ENCODE results near the gene ABCF3.

The ABCF3 gene

DNA sequence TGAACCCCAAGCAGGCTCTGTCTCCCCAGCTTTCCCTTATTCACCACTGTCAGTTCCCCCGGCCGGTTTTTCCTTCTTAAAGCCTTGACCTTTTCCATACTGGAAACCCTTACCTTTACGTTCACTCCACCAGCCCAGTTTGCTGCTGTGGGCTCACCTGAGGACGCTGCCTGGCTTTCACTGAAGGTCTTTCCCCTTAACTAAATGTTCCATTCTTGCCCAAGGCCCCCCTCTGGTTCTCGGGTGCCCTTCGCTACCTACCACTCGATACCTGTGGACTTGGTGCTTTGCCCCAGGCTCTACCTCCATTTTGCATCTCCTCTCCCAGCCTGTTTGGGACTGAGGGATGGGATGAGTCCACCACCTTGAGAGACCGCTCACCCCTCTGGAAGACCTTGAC, 10.5 kb upstream of the ABCF3 start:
- Histone ChIP-seq H2BK5ac (ENCODE audit: low read length) (no peak overlapping the region), H3K9ac (ENCODE audit: low read depth, low read length, poor library complexity) (peak overlapping the region; percentile 99), H2AFZ (ENCODE audit: low read length) (no peak overlapping the region), H3K23ac (ENCODE audit: low read depth, low read length, poor library complexity) (no peak overlapping the region), H2BK12ac (ENCODE audit: low read length) (no peak overlapping the region), H3K4me3 (ENCODE audit: low read length in 2 of 2) (peak overlapping the region; percentile 99), H3K36me3 (replicated peaks in 1 of 2; ENCODE audit: control insufficient read depth in 2 of 2, insufficient read depth in 2 of 2, low read length in 2 of 2) (peaks cover 40 to 64% of the 10 kb centered on the region in 2 donors), H3K14ac (ENCODE audit: low read length) (peak overlapping the region; percentile 98), H3K4me1 (ENCODE audit: control insufficient read depth in 2 of 2, insufficient read depth in 1 of 2, low read depth in 1 of 2, low read length in 2 of 2) (peaks cover 15 to 18% of the 10 kb centered on the region in 2 donors), H3K27me3 (ENCODE audit: control insufficient read depth in 3 of 3, insufficient read depth in 3 of 3, low read depth in 1 of 3, low read length in 3 of 3) (no peaks in the 10 kb centered on the region), H3K9me3 (replicated peaks in 1 of 2; ENCODE audit: control insufficient read depth in 2 of 2, insufficient read depth in 1 of 2, low read depth in 1 of 2, low read length in 2 of 2) (no peaks in the 10 kb centered on the region), H3K79me1 (ENCODE audit: low read depth, low read length) (peaks cover 9% of the 10 kb centered on the region), H3K4ac (ENCODE audit: low read length) (no peak overlapping the region), H2AK5ac (ENCODE audit: low read depth, low read length) (peak overlapping the region; percentile 85), H3K18ac (ENCODE audit: low read length) (peak overlapping the region; percentile 99), H2BK120ac (ENCODE audit: low read depth, low read length) (peak overlapping the region; percentile 38), H4K8ac (ENCODE audit: low read depth, low read length) (no peak overlapping the region), H2BK15ac (ENCODE audit: low read length) (no peak overlapping the region), H3K4me2 (ENCODE audit: insufficient read depth, low read length, poor library complexity, severe bottlenecking) (peak overlapping the region; percentile 92), H4K91ac (ENCODE audit: low read depth, low read length, poor library complexity) (no peak overlapping the region), H3K27ac (replicated peaks; ENCODE audit: low read length) (peak overlapping the region; percentile 32)
- no CpG with 5 or more reads among the region's 8 CpGs for WGBS, 2 donors (ENCODE audit: extremely low coverage in 2 of 2, insufficient read length in 2 of 2, insufficient replicate concordance in 1 of 2)
- no peak for DNase-seq (ENCODE audit: low spot score)

DNA sequence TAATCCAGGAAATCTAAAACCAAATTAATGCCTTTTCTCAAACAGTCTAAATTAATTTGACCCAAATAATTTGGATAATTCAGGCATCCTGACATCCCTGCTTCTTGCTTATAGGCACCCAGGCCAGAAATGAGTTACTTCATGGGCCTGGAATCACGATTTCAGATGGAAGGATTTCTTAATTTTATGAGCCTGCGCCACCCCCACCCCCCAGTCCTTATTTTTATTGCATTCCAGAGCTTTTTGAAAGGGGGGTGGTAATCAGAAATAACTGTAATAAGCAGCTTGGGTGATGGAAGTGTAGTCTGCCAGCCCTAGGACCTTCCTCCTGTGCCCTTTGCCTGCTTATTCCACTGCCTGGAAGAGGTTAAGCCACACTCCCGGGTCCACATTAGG, 10.0 kb upstream of the ABCF3 start:
- no peak overlapping the region for H2BK15ac ChIP-seq (ENCODE audit: low read length)
- H3K4me3 ChIP-seq (ENCODE audit: low read length in 2 of 2), result peak overlapping the region; percentile 62 to 99
- H3K4me2 ChIP-seq (ENCODE audit: insufficient read depth, low read length, poor library complexity, severe bottlenecking), result peak overlapping the region; percentile 92
- no peak overlapping the region for H3K4ac ChIP-seq (ENCODE audit: low read length)
- DNase-seq (ENCODE audit: low spot score), result no peak
- no peak overlapping the region for H3K18ac ChIP-seq (ENCODE audit: low read length)
- peak overlapping the region; percentile 88 for H3K27ac ChIP-seq (replicated peaks; ENCODE audit: low read length)
- no peak overlapping the region for H2BK12ac ChIP-seq (ENCODE audit: low read length)
- no peaks in the 10 kb centered on the region for H3K27me3 ChIP-seq (ENCODE audit: control insufficient read depth in 3 of 3, insufficient read depth in 3 of 3, low read depth in 1 of 3, low read length in 3 of 3)
- H3K36me3 ChIP-seq (replicated peaks in 1 of 2; ENCODE audit: control insufficient read depth in 2 of 2, insufficient read depth in 2 of 2, low read length in 2 of 2), result peaks cover 41 to 64% of the 10 kb centered on the region in 2 donors
- H3K79me1 ChIP-seq (ENCODE audit: low read depth, low read length), result peaks cover 9% of the 10 kb centered on the region
- no peak overlapping the region for H3K14ac ChIP-seq (ENCODE audit: low read length)
- H2AK5ac ChIP-seq (ENCODE audit: low read depth, low read length), result no peak overlapping the region
- H4K91ac ChIP-seq (ENCODE audit: low read depth, low read length, poor library complexity), result no peak overlapping the region
- H3K9ac ChIP-seq (ENCODE audit: low read depth, low read length, poor library complexity), result peak overlapping the region; percentile 5
- H2BK120ac ChIP-seq (ENCODE audit: low read depth, low read length), result no peak overlapping the region
- no peak overlapping the region for H4K8ac ChIP-seq (ENCODE audit: low read depth, low read length)
- peaks cover 15 to 18% of the 10 kb centered on the region in 2 donors for H3K4me1 ChIP-seq (ENCODE audit: control insufficient read depth in 2 of 2, insufficient read depth in 1 of 2, low read depth in 1 of 2, low read length in 2 of 2)
- WGBS, 2 donors (ENCODE audit: extremely low coverage in 2 of 2, insufficient read length in 2 of 2, insufficient replicate concordance in 1 of 2), result no CpG with 5 or more reads among the region's 3 CpGs
- no peaks in the 10 kb centered on the region for H3K9me3 ChIP-seq (replicated peaks in 1 of 2; ENCODE audit: control insufficient read depth in 2 of 2, insufficient read depth in 1 of 2, low read depth in 1 of 2, low read length in 2 of 2)
- H3K23ac ChIP-seq (ENCODE audit: low read depth, low read length, poor library complexity), result no peak overlapping the region
- H2AFZ ChIP-seq (ENCODE audit: low read length), result peak overlapping the region; percentile 79
- H2BK5ac ChIP-seq (ENCODE audit: low read length), result no peak overlapping the region

DNA sequence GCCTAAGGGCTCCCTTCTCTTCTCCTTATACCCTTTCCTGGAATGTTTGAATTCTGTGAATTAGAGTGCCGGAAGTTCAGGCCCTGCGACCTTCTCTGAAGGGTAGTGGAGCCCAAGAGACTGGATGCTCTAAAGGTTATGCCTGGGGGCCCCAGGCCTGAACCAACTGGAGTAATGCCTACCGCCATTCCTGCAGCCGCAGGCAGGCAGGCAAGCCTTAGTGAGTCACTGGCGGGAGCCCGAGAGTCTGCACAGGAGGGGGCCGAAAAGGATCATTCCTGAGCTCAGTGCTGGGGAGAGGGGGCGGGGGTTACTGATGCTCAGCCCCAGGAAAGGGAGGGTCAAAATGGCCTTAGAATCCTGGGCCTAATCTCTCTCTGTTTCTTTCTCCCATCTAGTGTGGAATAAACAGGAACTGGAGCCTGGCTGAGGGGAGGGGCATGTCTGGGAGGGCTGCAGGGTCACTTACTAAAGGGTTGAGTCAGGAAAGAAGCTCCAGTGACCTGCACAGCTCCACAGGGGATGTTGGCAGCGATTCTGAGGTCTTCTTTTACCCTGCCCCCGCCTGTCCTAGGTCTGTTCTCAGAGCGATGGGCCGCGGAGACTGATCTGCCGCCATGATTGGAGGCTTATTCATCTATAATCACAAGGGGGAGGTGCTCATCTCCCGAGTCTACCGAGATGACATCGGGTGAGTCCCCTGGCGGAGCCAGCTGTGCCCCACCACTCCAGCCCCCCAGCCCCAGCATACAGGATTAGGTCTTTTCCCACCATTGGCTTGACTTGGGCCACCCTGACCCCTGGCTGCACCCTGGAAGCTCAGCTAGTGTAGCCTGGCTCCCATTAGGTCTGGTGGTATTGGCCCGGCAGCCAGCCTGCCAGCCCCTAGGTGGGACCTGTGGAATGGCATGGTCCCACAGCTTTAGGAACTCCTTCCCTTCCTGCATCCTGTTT, 9.3 kb upstream of the ABCF3 start:
- H2BK15ac ChIP-seq (ENCODE audit: low read length), result no peak overlapping the region
- H3K9ac ChIP-seq (ENCODE audit: low read depth, low read length, poor library complexity), result peak overlapping the region; percentile 32
- no CpG with 5 or more reads among the region's 19 CpGs for WGBS, 2 donors (ENCODE audit: extremely low coverage in 2 of 2, insufficient read length in 2 of 2, insufficient replicate concordance in 1 of 2)
- no peak overlapping the region for H4K91ac ChIP-seq (ENCODE audit: low read depth, low read length, poor library complexity)
- no peak overlapping the region for H3K23ac ChIP-seq (ENCODE audit: low read depth, low read length, poor library complexity)
- H3K36me3 ChIP-seq (replicated peaks in 1 of 2; ENCODE audit: control insufficient read depth in 2 of 2, insufficient read depth in 2 of 2, low read length in 2 of 2), result peaks cover 42 to 64% of the 10 kb centered on the region in 2 donors
- no peak overlapping the region for H2BK120ac ChIP-seq (ENCODE audit: low read depth, low read length)
- H3K4me3 ChIP-seq (ENCODE audit: low read length in 2 of 2), result peak overlapping the region; percentile 62 to 99
- H3K18ac ChIP-seq (ENCODE audit: low read length), result peak overlapping the region; percentile 94
- H3K4me2 ChIP-seq (ENCODE audit: insufficient read depth, low read length, poor library complexity, severe bottlenecking), result peak overlapping the region; percentile 92
- H3K4me1 ChIP-seq (ENCODE audit: control insufficient read depth in 2 of 2, insufficient read depth in 1 of 2, low read depth in 1 of 2, low read length in 2 of 2), result peaks cover 15 to 18% of the 10 kb centered on the region in 2 donors
- peak overlapping the region; percentile 36 for H2AK5ac ChIP-seq (ENCODE audit: low read depth, low read length)
- DNase-seq (ENCODE audit: low spot score), result peak; percentile 87
- no peak overlapping the region for H2BK5ac ChIP-seq (ENCODE audit: low read length)
- no peak overlapping the region for H3K14ac ChIP-seq (ENCODE audit: low read length)
- peak overlapping the region; percentile 88 for H3K27ac ChIP-seq (replicated peaks; ENCODE audit: low read length)
- no peaks in the 10 kb centered on the region for H3K9me3 ChIP-seq (replicated peaks in 1 of 2; ENCODE audit: control insufficient read depth in 2 of 2, insufficient read depth in 1 of 2, low read depth in 1 of 2, low read length in 2 of 2)
- H3K79me1 ChIP-seq (ENCODE audit: low read depth, low read length), result peaks cover 9% of the 10 kb centered on the region
- no peak overlapping the region for H4K8ac ChIP-seq (ENCODE audit: low read depth, low read length)
- H3K27me3 ChIP-seq (ENCODE audit: control insufficient read depth in 3 of 3, insufficient read depth in 3 of 3, low read depth in 1 of 3, low read length in 3 of 3), result no peaks in the 10 kb centered on the region
- H3K4ac ChIP-seq (ENCODE audit: low read length), result no peak overlapping the region
- H2BK12ac ChIP-seq (ENCODE audit: low read length), result no peak overlapping the region
- peak overlapping the region; percentile 79 for H2AFZ ChIP-seq (ENCODE audit: low read length)

DNA sequence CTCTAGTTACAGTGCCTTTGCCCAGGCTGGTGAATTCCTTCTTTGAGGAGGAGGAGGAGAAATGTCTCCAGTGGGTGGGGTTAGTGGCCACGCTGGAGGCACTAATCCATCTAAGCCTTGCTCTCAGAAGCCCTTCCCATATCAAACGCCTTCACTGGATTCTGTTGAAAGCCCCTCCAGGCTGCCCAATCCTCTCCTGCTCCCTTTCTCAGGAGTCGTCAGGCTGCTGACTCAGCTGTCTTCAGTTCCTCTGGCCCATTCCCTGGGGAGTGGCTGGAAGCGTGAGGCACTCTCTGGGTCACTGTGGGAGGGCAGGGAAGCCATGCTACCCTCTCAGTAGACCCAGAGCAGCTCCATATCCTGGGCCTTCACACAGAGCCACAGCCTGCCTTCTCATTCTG, 8.7 kb upstream of the ABCF3 start:
- WGBS, 2 donors (ENCODE audit: extremely low coverage in 2 of 2, insufficient read length in 2 of 2, insufficient replicate concordance in 1 of 2), result no CpG with 5 or more reads among the region's 4 CpGs
- Histone ChIP-seq H3K4me2 (ENCODE audit: insufficient read depth, low read length, poor library complexity, severe bottlenecking) (peak overlapping the region; percentile 92), H3K79me1 (ENCODE audit: low read depth, low read length) (peaks cover 9% of the 10 kb centered on the region), H3K9me3 (replicated peaks in 1 of 2; ENCODE audit: control insufficient read depth in 2 of 2, insufficient read depth in 1 of 2, low read depth in 1 of 2, low read length in 2 of 2) (no peaks in the 10 kb centered on the region), H2BK15ac (ENCODE audit: low read length) (no peak overlapping the region), H3K9ac (ENCODE audit: low read depth, low read length, poor library complexity) (peak overlapping the region; percentile 32), H3K18ac (ENCODE audit: low read length) (peak overlapping the region; percentile 12), H3K4me1 (ENCODE audit: control insufficient read depth in 2 of 2, insufficient read depth in 1 of 2, low read depth in 1 of 2, low read length in 2 of 2) (peaks cover 15 to 18% of the 10 kb centered on the region in 2 donors), H2AK5ac (ENCODE audit: low read depth, low read length) (peak overlapping the region; percentile 36), H3K27ac (replicated peaks; ENCODE audit: low read length) (peak overlapping the region; percentile 88), H3K4me3 (ENCODE audit: low read length in 2 of 2) (peak overlapping the region; percentile 24 to 99), H4K91ac (ENCODE audit: low read depth, low read length, poor library complexity) (no peak overlapping the region), H2AFZ (ENCODE audit: low read length) (no peak overlapping the region), H3K14ac (ENCODE audit: low read length) (no peak overlapping the region), H4K8ac (ENCODE audit: low read depth, low read length) (no peak overlapping the region), H3K36me3 (replicated peaks in 1 of 2; ENCODE audit: control insufficient read depth in 2 of 2, insufficient read depth in 2 of 2, low read length in 2 of 2) (peaks cover 44 to 64% of the 10 kb centered on the region in 2 donors), H2BK120ac (ENCODE audit: low read depth, low read length) (no peak overlapping the region), H3K27me3 (ENCODE audit: control insufficient read depth in 3 of 3, insufficient read depth in 3 of 3, low read depth in 1 of 3, low read length in 3 of 3) (no peaks in the 10 kb centered on the region), H3K23ac (ENCODE audit: low read depth, low read length, poor library complexity) (no peak overlapping the region), H3K4ac (ENCODE audit: low read length) (no peak overlapping the region), H2BK5ac (ENCODE audit: low read length) (peak overlapping the region; percentile 26), H2BK12ac (ENCODE audit: low read length) (no peak overlapping the region)
- peak; percentile 38 for DNase-seq (ENCODE audit: low spot score)

Data from neuronal stem cell (in vitro differentiated cells).